IPS DF 19.7 (cell line): Measurements from ENCODE around the gene SART3.
A peak's percentile ranks its signal among the peaks of the same experiment; 100 is the strongest.
"Not testable (repeated sequence)": the region's sequence is repeated elsewhere in the genome, so short reads cannot be mapped to it uniquely, and the experiment has no call there.

Experiments used
- DNase-seq: peaks from one replicate; pipeline ENCODE4 v3.0.0-alpha.2; 2013; ENCODE audit warnings: low read depth, low spot score

The SART3 gene

GRCh38 chr12:108562348-108563135 lies 1.6 kb upstream of the SART3 start, which contains the start of gene ISCU:
Gene ISCU, plus strand, starts transcription at chr12:108562596. Its CDS starts 27 bp downstream, at chr12:108562623.
- peak; percentile 81 for DNase-seq

GRCh38 chr12:108561852-108562347 lies 927 bp upstream of the SART3 start:
- DNase-seq, result no peak

GRCh38 chr12:108560321-108560721 lies 652 bp downstream of the SART3 start:
- no peak for DNase-seq

- no peak for DNase-seq
Measured at GRCh38 chr12:108559748-108560147, 1.2 kb downstream of the SART3 start.

DNA sequence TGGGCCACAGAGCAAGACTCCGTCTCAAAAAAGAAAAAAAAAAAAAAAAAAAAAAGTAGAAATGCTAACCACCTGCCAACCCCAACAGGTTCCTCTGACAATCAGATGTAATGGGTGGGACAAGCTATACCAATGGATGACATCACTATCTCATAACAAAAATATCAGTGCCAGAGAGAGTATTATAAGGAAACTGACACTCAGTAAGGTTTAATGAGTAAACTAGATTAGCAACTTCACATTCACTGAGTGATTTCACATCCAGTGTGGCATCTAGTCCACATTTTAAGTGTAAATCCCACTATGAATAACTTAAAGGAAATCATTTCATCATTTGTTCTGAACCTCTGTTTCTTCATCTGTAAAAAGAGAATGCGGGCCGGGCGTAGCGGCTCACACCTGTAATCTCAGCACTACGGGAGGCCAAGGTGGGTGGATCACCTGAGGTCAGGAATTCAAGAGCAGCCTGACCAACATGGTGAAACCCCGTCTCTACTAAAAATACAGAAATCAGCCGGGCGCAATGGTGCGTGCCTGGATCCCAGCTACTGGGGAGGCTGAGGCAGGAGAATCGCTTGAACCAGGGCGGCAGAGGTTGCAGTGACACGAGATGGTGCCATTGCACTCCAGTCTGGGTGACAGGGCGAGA lies 1.8 kb downstream of the SART3 start:
- no peak for DNase-seq

- DNase-seq, result not testable (repeated sequence)
Measured at GRCh38 chr12:108555383-108555782, 5.6 kb downstream of the SART3 start.

DNA sequence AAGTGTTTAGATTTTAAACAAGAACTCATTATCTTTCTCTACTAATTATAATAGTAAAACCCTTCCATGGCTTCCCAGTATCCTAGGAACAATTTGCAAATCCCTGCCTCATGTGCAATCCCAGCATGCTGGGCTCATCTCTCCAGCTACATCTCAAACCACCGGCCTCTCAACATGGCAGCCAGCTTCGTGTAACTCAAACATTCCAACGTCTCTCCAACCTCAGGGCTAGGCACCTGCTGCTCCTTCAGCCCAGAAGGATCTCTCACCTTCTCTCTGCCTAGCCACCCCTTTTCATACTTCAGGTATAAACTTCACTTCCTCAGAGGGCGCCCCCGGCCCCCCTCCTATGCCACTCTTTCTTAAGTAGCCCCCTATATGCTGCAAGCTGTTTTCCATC lies 7.2 kb downstream of the SART3 start:
- no peak for DNase-seq

DNA sequence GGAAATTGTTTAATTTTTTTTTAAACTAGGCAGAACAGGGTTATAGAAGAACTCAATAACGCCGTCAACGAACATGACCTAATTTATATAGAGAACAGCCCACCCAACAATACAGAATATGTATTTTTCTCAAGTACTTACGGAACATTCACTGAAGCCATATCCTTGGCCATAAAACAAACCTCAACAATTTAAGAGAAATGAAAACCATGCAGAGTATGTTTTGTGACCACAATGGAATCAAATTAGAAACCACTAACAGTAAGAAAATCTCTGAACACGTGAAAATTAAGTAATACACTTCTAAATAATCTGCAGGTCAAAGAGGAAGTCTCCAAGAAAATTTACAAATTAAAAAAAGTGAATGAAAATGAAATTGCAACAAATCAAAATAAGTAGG lies 9.4 kb downstream of the SART3 start:
- DNase-seq, result no peak

GRCh38 chr12:108548954-108549521 lies 11.9 kb downstream of the SART3 start:
- no peak for DNase-seq

DNA sequence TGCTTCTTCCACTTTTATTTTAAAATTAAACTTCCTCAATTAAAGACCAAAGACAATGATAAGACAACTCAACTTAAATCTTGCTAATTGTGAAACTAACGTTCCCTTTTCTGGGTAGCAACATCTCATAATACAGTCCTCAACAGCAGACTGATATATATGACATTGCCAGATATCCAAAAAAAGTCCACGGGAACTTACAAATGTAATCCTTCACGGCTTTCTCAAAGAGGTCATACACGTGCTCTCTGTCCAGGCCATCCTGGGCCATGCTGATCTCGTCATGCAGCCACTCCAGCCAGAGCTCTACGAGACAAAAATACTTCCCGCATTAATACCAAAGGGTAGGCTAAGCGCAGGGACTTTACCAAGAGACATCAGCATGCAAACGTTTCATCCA lies 13.3 kb downstream of the SART3 start:
- no peak for DNase-seq

DNA sequence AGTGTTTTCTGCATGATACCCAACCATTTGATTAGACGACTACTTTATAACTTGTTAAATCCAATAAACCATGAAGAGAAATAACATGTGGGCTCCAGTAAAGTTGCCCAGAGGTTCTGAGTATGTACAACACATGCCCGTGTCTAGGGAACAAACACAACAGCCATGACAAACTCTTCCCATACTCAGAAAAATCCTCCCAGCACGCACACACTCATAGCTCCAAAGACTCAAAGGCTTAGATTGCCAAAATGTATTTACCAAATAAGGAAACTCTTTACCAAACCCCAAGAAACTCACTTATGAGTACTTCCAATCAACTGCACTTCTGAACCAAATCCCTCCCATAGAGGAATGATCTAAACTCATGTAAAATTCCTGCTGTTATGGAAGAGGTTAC lies 17.3 kb downstream of the SART3 start:
- DNase-seq, result no peak

DNA sequence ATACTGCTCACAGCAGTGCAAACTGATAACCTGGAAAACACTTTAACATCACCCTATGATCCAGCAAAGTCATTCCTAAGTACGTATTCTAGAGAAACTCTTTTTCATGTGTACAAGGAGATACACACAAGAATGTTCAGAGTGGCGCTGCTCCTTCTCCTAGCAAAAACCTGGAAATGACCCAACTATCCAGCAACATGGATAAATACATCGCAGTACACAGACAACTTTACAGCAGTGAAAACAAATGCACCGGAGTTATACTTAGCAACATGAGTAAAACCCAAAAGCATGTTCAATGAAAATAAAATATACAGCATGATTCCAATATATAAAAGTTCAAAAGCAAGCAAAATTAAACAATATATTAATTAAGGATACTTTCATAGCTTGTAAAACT lies 18.7 kb downstream of the SART3 start:
- no peak for DNase-seq

DNA sequence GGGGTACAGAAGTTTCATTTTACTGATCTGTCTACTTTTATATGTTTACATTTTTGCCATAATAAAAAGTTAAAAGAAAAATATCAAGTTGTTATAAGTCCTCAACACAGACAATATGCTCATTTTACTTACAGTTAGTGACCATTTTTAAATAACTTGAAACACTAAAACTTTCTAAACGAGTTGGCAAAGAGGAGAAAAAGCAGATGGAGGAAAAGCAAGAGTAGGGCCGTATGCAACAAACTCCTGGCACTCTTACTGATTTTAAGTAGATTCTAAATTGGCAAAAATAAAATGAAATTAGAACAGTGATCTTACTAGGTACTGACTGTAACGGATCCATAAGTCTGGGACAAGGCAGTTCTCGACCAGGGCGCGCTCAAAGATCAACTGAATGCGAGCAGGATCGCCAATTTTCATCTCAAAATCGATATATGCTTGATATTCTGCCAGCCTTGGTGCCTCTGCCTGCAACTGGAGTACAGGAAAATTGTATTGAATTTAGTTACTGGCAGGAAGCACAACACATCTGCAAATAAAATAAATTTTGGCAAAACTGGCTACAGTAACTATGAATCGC lies 22.3 kb downstream of the SART3 start:
- DNase-seq, result no peak

DNA sequence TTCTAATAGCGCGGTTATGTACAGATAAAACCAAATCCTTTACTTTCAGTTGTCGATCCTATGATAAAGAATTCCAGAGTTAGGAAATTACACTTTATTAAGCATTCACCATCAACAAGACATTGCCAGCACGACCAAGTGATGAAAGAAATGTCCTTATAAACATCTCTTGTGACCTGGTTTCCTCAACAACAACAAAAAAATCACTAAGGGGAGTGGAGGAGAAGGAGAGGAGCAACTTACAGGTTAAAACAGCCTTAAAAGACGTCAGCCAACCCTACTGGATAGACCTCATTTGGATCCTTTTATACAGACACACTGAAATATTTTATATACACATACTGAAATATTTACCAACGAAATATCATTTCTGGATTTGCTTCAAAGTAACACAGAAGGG lies 22.8 kb downstream of the SART3 start:
- DNase-seq, result no peak

- DNase-seq, result no peak
Measured at GRCh38 chr12:108531929-108532848, 28.8 kb downstream of the SART3 start.

GRCh38 chr12:108530161-108530560 lies 30.8 kb downstream of the SART3 start:
- DNase-seq, result no peak

DNA sequence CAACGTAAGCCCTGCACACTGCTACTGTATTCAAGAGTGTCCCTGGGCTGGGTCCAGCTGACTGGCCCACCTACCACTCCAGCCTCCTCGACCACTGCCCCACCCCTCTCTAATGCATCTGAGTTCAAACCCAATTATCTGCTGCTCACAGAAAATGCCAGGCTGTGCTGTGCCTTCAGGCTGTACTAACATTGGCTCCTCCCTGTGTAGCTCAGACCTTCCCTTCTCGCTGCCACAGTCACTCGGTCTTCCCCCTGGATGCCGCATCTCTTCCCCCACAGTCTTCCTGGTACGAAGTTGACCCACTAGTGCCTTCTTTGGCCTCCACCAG lies 33.8 kb downstream of the SART3 start:
- no peak for DNase-seq

DNA sequence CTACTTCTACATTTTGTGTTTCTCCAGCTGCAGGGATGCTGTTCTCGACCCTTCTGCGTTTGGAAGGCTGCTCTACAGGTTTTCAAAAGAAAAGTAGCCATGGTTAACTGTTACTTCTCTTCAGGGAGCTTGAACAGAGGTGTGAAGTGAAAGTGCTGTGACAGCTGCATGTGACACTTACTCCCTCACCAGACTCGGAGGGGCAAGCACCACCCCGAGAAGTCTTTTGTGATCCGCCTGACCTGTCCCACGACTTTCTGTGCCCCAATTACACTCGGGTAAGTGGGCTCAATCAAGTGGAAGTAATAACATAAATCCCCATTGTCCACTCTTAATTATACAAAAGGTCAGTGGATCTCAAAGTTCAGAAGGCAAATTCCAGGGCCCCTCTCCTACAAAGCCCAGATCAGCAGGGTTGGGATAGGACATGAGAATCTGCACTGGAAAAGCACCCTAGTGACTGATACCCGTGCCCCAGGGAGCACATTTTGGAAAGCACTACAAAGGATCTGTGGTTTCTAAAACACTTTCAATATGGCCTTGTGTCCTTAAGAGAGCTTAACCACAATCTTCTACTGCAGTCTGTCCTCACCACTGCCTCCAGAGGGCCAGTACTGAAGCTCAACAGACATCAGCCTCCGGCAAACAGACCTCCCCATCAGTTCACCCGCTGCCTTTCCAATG lies 34.3 kb downstream of the SART3 start:
- no peak for DNase-seq

DNA sequence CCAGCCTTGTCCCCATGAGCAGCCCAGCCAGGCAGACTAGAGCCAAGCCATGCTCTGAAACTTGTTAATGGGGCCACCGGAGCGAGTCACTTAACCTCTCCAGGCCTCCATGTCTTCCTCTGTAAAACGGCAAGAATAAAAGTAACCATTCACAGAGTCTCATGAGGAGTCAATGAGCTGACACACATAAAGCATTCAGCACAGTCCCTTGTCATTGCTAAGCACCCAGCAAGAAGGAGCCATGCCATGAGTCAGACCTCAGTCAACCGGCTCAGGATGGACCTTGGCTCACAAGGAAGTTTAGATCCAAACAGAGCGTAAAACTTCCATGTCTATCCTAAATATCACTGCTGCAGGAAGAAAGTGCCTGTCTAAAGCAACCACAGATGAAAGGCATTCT lies 35.3 kb downstream of the SART3 start:
- DNase-seq, result no peak

GRCh38 chr12:108523365-108523764 lies 37.6 kb downstream of the SART3 start:
- no peak for DNase-seq

GRCh38 chr12:108519558-108519957 lies 41.4 kb downstream of the SART3 start:
- peak; percentile 12 for DNase-seq
